GM18499 (cell line): ENCODE measurements around the gene ANKFY1.

ENCODE experiments used
- ATAC-seq: cut with Tn5 transposase; IDR thresholded peaks from one replicate; pipeline ENCODE4 v1.9.1; 2021; ENCODE audit warnings: moderate number of reproducible peaks; ENCODE audit not compliant: insufficient read depth, unreplicated experiment

ANKFY1 gene

DNA sequence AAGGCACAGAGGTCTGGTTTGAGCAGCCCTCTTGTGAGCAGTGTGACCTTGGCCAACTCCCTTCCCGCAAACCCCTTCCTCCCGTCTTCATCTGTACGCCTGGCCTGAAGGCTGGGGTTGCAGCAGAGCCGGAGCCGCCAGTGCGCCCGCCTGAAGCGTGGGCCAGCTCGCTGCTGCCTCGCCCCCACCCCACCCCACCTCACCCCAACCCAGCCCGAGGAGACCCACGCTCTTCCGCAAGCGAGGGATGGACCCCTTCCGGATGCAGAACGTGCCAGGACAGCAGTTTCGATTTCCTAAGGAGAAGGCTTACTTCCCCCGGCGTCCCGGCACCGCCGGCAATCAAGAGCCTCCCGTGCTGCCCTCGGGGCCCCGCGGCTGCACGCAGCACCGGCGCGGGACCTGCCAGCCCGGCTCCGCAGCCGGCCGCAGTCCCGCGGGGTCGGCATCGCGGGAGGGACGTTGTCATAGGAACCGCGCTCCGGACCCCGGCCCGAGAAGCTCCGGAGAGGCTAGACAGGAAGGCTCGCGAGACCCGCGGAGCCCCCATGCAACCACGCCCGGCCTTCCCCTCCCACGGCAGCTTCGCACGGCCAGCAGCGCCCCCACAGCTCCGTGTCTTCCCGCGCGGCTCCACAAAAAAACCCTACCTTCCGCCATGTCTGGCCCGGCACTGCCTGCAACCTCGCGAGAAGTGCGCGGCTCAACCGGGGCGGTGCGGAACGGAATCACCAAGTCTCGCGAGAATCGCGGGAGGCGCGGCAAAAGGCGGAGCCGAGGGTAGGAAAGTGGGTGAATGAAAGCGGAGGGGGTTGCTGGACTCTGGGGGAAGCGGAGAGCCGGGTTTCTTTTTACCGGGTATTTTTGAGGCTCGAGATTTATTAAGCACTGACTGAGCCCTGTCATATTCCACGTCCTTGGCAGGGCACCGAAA is at the start of gene ANKFY1:
Gene ANKFY1, minus strand, starts transcription at position 698 of the 934 bp plus-strand sequence. Its CDS starts 38 bp downstream, at position 660.
- peak; percentile 71 for ATAC-seq

- ATAC-seq = no peak
These were observed 46.7 kb upstream of the ANKFY1 start for GRCh38 chr17:4310354-4311060.

DNA sequence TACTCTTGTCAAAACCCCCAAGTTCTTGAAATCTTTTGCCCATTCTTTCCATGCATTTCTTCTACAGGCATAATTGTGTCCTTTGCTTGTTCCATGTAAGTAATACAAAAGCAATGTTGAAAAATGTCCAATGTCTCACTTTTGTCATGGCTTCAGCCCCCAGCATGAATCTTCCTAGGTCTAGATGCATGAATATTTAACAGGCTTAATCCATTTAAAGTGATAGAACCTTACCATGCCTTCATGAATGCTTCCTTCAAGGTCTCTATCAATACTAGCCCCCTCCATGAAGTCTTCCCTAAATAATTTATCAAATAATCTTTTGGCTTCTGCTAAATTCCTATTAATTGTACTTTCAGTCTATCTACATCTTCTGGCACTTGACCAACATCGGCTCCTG is 46.1 kb upstream of the ANKFY1 start:
- ATAC-seq = no peak

DNA sequence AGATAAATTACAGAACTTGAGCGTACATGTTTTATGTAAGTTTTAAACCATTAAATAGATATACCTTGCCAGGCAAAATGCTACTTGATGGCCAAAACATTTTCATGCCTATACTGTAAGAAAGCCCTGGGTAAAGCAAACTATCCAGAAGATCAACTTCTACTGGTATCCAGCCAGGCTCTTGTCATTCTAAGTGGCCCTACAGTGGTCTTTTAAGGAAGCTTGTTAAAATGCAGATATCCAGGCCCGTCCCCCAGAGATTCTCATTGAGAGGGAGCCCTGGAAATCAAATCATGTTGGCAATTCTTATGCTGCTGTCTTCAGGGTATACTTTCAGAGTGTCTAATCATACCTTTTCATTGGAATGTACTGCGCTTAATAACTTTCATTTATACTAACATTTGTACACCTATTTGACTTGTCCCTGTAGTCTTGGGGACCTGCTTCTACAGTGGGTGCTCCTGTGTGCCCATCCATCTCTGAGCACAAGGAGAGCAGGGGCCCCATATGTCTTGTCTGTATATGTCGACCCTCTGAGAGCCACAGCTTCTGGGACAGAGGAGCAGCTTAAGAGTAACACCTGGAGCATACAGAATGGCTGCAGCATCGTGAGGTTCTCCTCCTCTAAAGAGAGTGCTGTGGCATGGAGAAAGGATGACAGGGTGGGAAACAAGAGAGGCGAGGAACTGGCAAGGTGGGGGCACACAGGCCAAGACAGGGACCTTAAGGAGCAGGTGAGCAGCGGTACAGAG is 43.6 kb upstream of the ANKFY1 start:
- ATAC-seq = no peak

GRCh38 chr17:4305224-4305623 is 41.4 kb upstream of the ANKFY1 start:
- ATAC-seq = no peak

DNA sequence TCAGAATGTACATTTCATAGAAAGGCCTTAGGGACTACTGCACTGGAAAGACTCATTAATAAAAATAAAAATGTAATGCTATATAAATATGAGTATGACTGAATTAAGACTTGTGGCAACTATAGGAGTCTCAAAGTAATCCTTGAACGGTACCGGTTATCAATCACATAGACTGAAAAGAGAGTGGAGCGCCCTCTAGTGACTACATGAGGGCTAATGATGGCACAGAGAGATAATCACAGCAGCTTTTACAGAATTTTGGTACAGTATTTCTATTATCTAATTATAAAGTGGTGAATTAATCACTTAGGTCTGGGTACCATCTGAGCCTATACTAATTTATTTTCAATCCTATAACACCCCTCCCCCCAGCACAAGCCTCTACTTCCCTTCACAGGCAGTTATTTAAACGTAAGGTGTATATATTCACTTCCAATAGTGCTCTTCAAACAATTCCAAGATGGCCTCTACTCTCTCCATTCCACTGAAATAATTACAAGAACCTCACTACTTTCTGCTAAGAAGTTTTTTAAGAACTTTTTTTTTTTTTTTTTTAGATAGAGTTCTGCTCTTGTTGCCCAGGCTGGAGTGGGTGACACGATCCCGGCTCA is 40.7 kb upstream of the ANKFY1 start:
- ATAC-seq = no peak

- ATAC-seq = no peak
These were observed 37.3 kb upstream of the ANKFY1 start for GRCh38 chr17:4301066-4301465.

DNA sequence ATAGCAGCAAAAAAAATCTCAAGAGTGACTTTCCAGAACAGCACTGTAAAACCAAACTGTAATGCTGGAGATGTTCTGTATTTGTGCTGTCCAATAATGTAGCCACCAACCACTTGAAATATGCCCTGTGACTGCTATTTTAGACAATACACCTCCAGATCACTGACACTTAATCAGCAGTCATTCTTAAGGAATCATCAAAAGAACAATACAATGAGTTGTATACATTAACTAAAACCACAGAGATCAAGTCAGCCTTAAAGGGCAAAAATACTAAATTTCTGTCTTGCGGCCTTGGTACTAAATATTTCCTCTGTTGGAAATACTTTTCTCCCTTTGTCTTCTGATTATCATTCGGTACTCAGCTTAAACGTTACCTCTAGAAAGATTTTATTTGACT is 33.6 kb upstream of the ANKFY1 start:
- no peak for ATAC-seq

DNA sequence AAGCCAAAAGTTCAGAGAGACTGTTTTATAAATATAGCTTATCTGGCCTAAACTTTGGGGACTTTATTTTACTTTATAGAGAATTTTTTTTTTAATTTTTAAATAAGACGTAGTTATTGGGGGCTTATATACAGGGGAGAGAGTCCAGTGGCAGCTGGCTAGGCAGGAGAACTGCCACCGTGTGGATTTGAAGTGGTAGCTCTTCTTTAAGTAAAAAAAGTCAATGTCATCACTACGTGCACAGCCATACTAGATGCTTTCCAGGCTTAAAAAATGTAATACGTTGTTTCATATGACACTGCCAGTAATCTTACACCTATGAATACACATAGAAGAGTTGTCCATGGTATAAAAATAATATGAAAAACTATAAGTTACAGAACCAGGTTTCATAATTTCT is 31.9 kb upstream of the ANKFY1 start:
- ATAC-seq = no peak

- no peak for ATAC-seq
These were observed 29.8 kb upstream of the ANKFY1 start for GRCh38 chr17:4293572-4293971.

GRCh38 chr17:4287710-4288109 is 23.9 kb upstream of the ANKFY1 start:
- no peak for ATAC-seq

DNA sequence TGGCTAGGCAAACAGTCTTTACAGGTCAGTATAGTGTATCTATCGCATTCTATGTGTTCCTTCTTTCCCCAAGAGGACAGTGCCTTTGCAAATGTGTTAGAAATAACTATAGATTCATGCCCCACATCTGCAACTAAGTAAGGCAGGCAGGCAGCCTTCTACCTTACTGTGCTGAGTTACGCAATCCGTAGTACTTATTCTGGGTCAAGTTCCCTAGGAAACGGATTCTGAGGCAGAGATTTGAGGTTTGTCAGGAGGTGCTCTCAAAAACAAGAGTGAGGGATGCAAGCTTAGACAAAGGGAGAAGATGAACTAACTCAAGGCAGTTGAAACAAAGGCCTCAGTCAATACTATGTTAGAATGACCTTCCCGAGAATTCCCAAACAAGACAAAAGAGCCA is 12.7 kb upstream of the ANKFY1 start:
- ATAC-seq = no peak

- ATAC-seq = no peak
These were observed 9.2 kb upstream of the ANKFY1 start for GRCh38 chr17:4272972-4273368.

- no peak for ATAC-seq
These were observed 8.6 kb upstream of the ANKFY1 start for GRCh38 chr17:4272213-4272971.

DNA sequence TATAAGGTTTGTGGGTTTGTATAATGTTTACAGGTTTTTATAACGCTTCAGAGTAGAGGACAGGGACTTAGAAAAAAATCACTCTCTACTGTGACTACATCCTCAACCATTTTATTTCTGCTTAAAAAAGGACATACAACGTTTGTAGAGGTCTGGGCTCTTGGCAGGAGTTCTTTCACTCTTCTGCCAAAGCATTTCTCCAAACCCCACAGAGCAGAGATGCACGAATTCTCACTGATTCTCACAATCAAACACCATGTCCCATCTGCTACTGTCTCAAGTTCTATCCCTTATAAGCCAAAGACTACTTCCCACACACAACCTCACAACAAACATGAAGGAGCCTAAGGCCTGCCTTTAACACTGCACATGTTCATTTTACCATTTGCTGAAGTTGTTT is 7.0 kb upstream of the ANKFY1 start:
- no peak for ATAC-seq

- no peak for ATAC-seq
These were observed 6.1 kb upstream of the ANKFY1 start for GRCh38 chr17:4269915-4270314.

GRCh38 chr17:4267402-4267801 is 3.6 kb upstream of the ANKFY1 start:
- ATAC-seq = no peak

DNA sequence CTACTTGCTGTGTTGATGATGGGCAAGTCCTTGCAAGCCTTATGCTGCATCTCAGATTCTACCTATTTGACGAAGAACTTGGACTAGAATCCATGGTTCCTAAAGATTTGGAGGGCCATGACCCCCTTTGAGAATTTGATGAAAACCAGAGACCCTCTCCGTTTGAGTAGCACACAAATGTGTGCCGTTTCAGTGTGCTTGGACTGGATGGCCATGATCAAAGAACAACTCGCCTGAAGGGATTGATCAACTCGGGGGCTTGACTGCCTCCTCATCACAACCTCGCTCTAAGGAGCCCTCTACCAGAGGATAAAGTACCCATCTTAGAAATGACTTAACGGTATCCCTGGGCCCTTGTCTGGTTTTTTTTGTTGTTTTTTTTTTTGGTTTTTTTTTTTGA is 2.8 kb upstream of the ANKFY1 start:
- ATAC-seq = no peak

GRCh38 chr17:4262703-4263102 is 1.1 kb downstream of the ANKFY1 start:
- no peak for ATAC-seq

DNA sequence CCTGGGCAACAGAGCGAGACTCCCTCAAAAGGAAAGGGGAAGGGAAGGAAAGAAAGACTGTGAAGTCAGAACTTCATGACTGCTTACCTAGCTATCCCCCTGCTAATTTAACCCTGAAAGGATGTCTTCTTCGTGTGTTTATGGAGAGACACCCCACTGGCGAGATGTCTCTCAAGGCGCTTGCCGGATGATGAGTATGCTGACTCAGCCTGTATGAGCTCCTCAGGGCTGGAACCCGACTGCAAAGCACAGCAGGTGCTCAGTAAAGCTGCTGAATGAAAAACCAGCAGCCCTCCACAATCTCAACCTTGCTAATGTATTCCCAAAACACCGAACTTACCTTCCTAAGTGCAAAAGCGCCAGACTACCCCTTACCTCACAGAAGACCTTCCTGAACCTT is 2.3 kb downstream of the ANKFY1 start:
- ATAC-seq = no peak
